ENCODE measurements around the gene PROM1.

Gene PROM1

GRCh38 chr4:16055873-16056272 is 27.9 kb downstream of the PROM1 start:
- Histone ChIP-seq H3K4me1 (ENCODE audit: control insufficient read depth, insufficient read depth, low read length) (peaks cover 6% of the 10 kb centered on the region), H3K4me3 (ENCODE audit: low read length) (no peak overlapping the region), H3K9me3 (ENCODE audit: control insufficient read depth, low read length) (no peaks in the 10 kb centered on the region), H3K27me3 (replicated peaks; ENCODE audit: control insufficient read depth, insufficient read depth, low read length) (peaks cover 55% of the 10 kb centered on the region), H3K36me3 (ENCODE audit: control insufficient read depth, insufficient read depth, low read length, severe bottlenecking) (no peaks in the 10 kb centered on the region), H3K9ac (ENCODE audit: low read length) (no peak overlapping the region)
- DNase-seq (ENCODE audit: low read depth) = peak; percentile 14

- peaks cover 57% of the 10 kb centered on the region for H3K27me3 ChIP-seq (replicated peaks; ENCODE audit: control insufficient read depth, insufficient read depth, low read length)
- no peak overlapping the region for H3K9ac ChIP-seq (ENCODE audit: low read length)
- peaks cover 6% of the 10 kb centered on the region for H3K4me1 ChIP-seq (ENCODE audit: control insufficient read depth, insufficient read depth, low read length)
- peak; percentile 5 for DNase-seq (ENCODE audit: low read depth)
- H3K36me3 ChIP-seq (ENCODE audit: control insufficient read depth, insufficient read depth, low read length, severe bottlenecking) = no peaks in the 10 kb centered on the region
- H3K4me3 ChIP-seq (ENCODE audit: low read length) = no peak overlapping the region
- no peaks in the 10 kb centered on the region for H3K9me3 ChIP-seq (ENCODE audit: control insufficient read depth, low read length)
These were observed 28.4 kb downstream of the PROM1 start for GRCh38 chr4:16055471-16055870.

DNA sequence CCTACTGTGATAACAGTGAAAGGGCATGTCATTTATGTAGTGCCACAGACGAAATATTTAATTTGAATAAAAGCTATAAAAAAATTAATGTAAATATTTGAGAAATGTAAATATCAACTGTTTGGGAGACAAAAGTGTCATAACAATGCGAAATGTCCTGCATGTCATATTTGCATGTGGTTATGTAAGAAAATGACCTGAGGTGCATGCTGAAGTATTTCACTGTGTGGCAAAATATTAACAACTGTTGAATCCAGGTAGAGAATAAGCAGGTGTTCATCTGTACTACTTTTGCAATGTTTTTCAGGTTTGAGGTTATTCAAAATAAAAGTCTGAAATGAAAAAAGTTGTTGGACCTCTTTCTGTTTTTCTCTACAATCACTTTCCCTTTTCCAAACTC is 30.9 kb downstream of the PROM1 start:
- Histone ChIP-seq H3K27me3 (replicated peaks; ENCODE audit: control insufficient read depth, insufficient read depth, low read length) (peaks cover 70% of the 10 kb centered on the region), H3K9me3 (ENCODE audit: control insufficient read depth, low read length) (no peaks in the 10 kb centered on the region), H3K4me1 (ENCODE audit: control insufficient read depth, insufficient read depth, low read length) (peaks cover 6% of the 10 kb centered on the region), H3K36me3 (ENCODE audit: control insufficient read depth, insufficient read depth, low read length, severe bottlenecking) (no peaks in the 10 kb centered on the region), H3K9ac (ENCODE audit: low read length) (no peak overlapping the region), H3K4me3 (ENCODE audit: low read length) (no peak overlapping the region)
- DNase-seq (ENCODE audit: low read depth) = no peak

DNA sequence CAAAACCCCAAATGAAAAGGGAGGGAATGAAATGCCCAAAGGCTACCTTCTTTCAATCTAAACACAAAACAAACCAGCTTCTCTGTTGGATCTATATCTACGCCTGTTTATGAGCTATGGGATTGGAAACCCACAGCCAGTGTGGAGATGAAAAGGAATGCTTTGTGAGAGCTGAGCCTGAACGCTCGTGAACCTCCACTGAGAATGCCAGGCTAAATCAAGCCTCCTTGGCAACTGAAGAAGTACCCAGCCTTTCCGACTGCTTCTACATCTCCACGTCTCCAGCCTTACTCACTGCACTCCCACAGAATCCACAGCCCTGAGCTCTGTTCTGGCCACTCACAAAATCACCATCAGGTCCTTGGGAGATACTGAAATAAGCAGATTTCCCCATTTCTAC is 31.8 kb downstream of the PROM1 start:
- Histone ChIP-seq H3K36me3 (ENCODE audit: control insufficient read depth, insufficient read depth, low read length, severe bottlenecking) (no peaks in the 10 kb centered on the region), H3K27me3 (replicated peaks; ENCODE audit: control insufficient read depth, insufficient read depth, low read length) (peaks cover 65% of the 10 kb centered on the region), H3K9ac (ENCODE audit: low read length) (no peak overlapping the region), H3K9me3 (ENCODE audit: control insufficient read depth, low read length) (no peaks in the 10 kb centered on the region), H3K4me3 (ENCODE audit: low read length) (no peak overlapping the region), H3K4me1 (ENCODE audit: control insufficient read depth, insufficient read depth, low read length) (peaks cover 5% of the 10 kb centered on the region)
- no peak for DNase-seq (ENCODE audit: low read depth)

DNA sequence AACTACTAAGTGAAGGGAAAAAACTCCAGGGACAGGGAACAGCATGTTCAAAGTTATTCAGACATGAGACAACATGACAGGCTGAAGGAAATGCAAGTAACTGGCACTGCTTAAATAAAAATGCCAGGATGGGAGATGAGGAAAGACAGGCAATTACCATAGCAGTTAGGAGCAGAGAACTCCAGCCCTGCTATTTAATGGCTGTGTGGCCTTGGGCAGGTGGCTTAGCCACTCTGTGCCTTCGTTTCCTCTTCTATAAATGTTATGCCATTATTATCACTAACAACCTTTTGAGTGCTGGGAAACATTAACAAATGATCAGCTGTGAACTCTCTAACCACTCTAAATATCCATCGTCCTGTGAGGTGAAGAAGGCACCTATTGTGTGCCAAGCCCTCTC is 32.7 kb downstream of the PROM1 start:
- H3K36me3 ChIP-seq (ENCODE audit: control insufficient read depth, insufficient read depth, low read length, severe bottlenecking) = no peaks in the 10 kb centered on the region

DNA sequence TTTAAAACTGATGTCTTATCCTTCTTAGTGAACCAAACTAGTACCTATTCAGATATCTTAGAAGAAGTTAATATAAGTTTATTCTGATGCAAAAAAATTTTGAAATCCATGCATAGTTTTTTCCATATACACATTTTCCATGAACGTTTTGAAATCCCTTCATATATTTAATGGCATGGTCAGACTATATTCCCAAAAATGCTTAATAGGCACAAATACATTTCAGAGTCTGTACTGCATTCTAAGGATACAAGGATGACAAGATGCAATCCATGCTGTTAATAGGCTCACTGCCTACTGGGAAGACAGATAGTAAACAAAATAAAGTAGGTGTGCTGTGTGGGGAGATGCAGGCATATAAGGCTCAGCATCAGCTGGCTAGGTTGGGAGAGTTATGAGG is 33.2 kb downstream of the PROM1 start:
- no peaks in the 10 kb centered on the region for H3K4me1 ChIP-seq (ENCODE audit: control insufficient read depth, insufficient read depth, low read length)
- H3K27me3 ChIP-seq (replicated peaks; ENCODE audit: control insufficient read depth, insufficient read depth, low read length) = peaks cover 63% of the 10 kb centered on the region
- H3K36me3 ChIP-seq (ENCODE audit: control insufficient read depth, insufficient read depth, low read length, severe bottlenecking) = no peaks in the 10 kb centered on the region
- H3K9me3 ChIP-seq (ENCODE audit: control insufficient read depth, low read length) = no peaks in the 10 kb centered on the region
- no peak overlapping the region for H3K9ac ChIP-seq (ENCODE audit: low read length)
- DNase-seq (ENCODE audit: low read depth) = no peak
- H3K4me3 ChIP-seq (ENCODE audit: low read length) = no peak overlapping the region

More for the DNA sequence above, 32.7 kb downstream of the PROM1 start:
- Histone ChIP-seq H3K9ac (ENCODE audit: low read length) (no peak overlapping the region), H3K4me3 (ENCODE audit: low read length) (no peak overlapping the region), H3K27me3 (replicated peaks; ENCODE audit: control insufficient read depth, insufficient read depth, low read length) (peaks cover 67% of the 10 kb centered on the region), H3K4me1 (ENCODE audit: control insufficient read depth, insufficient read depth, low read length) (no peaks in the 10 kb centered on the region), H3K9me3 (ENCODE audit: control insufficient read depth, low read length) (no peaks in the 10 kb centered on the region)
- no peak for DNase-seq (ENCODE audit: low read depth)

DNA sequence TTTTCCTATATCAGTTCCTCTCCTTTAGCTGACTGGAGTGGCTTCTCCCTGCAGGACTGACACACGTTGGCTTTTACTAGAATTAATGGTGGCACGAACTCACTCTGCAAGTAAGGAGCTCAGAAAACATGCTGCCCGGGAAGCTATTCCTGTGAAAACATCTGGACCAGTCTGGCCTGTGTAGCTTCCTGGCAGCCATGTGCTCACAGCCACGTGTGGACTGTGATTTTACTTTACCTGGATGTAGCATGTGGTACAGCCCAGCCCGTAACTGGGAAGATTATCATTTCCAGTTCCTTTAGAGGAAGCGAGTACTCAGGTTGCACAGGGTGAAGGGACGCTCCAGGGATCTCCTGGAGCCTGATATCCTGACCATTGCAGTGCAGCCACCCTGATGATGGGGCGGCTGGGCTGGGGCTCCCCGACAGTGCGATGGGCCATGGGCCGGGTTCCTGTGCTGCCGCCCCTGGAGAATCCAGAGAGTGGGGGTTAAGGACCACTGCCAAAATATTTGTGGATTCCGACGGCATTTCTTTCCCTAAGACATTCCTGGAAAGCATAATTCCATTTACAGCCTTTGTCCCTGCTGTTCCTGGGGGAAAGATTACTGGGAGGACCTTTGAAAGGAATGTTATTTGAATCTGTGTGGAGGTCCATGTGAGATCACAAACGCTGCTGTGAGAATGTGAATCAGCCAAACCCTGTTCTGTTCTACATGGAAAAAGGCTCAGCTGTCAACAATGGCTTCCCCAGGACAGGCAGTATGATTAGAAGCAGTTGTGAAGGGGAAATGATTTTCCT is 35.0 kb downstream of the PROM1 start:
- Histone ChIP-seq H3K4me3 (ENCODE audit: low read length) (no peak overlapping the region), H3K4me1 (ENCODE audit: control insufficient read depth, insufficient read depth, low read length) (no peaks in the 10 kb centered on the region), H3K27me3 (replicated peaks; ENCODE audit: control insufficient read depth, insufficient read depth, low read length) (peaks cover 45% of the 10 kb centered on the region), H3K9me3 (ENCODE audit: control insufficient read depth, low read length) (no peaks in the 10 kb centered on the region), H3K9ac (ENCODE audit: low read length) (no peak overlapping the region), H3K36me3 (ENCODE audit: control insufficient read depth, insufficient read depth, low read length, severe bottlenecking) (no peaks in the 10 kb centered on the region)
- peak; percentile 5 for DNase-seq (ENCODE audit: low read depth)

DNA sequence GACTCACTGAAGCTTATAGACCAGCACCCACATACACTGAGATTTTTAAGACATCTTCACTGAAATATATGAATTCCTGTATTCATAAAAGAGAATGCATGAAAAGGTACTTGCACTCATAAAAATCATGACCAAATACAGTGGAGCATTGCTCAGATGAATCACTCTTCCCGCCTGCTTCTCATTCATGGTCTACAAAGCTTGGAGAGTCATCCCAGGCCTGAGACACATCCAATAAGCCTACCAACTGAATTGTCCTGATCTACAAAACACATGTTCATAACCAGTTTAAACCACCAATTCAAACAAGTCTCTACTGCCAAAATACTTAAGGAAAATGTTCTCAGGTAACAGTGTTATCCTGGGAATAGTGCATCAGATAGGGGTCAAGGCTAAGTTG is 38.1 kb downstream of the PROM1 start:
- Histone ChIP-seq H3K36me3 (ENCODE audit: control insufficient read depth, insufficient read depth, low read length, severe bottlenecking) (no peaks in the 10 kb centered on the region), H3K4me3 (ENCODE audit: low read length) (no peak overlapping the region), H3K9ac (ENCODE audit: low read length) (no peak overlapping the region), H3K9me3 (ENCODE audit: control insufficient read depth, low read length) (no peaks in the 10 kb centered on the region), H3K27me3 (replicated peaks; ENCODE audit: control insufficient read depth, insufficient read depth, low read length) (peaks cover 24% of the 10 kb centered on the region), H3K4me1 (ENCODE audit: control insufficient read depth, insufficient read depth, low read length) (no peaks in the 10 kb centered on the region)
- no peak for DNase-seq (ENCODE audit: low read depth)

- peak; percentile 8 for DNase-seq (ENCODE audit: low read depth)
- no peak overlapping the region for H3K9ac ChIP-seq (ENCODE audit: low read length)
These were observed 40.0 kb downstream of the PROM1 start for GRCh38 chr4:16043642-16044498.

DNA sequence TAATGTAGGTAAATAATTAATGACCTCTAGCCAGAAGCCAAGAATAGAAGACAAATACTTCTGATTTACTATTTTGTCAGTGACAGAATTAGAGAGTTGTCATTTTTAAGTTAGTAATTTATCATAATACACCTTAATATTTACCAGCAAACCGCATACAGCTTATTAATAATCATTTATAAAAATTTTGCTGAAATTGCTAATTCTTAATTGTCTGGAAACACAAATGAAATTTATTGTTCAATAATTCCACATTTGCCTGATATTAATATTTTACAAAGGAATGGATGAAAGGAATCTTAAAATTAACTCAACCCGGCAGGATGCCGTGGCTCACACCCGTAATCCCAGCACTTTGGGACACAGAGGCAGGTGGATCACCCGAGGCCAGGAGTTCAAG is 44.7 kb downstream of the PROM1 start:
- H3K27me3 ChIP-seq (replicated peaks; ENCODE audit: control insufficient read depth, insufficient read depth, low read length) = no peaks in the 10 kb centered on the region
- H3K4me1 ChIP-seq (ENCODE audit: control insufficient read depth, insufficient read depth, low read length) = peaks cover 2% of the 10 kb centered on the region
- no peaks in the 10 kb centered on the region for H3K9me3 ChIP-seq (ENCODE audit: control insufficient read depth, low read length)
- no peak overlapping the region for H3K4me3 ChIP-seq (ENCODE audit: low read length)
- H3K36me3 ChIP-seq (ENCODE audit: control insufficient read depth, insufficient read depth, low read length, severe bottlenecking) = no peaks in the 10 kb centered on the region
- no peak overlapping the region for H3K9ac ChIP-seq (ENCODE audit: low read length)
- no peak for DNase-seq (ENCODE audit: low read depth)

More at GRCh38 chr4:16043642-16044498, 40.0 kb downstream of the PROM1 start:
- Histone ChIP-seq H3K4me3 (ENCODE audit: low read length) (no peak overlapping the region), H3K27me3 (replicated peaks; ENCODE audit: control insufficient read depth, insufficient read depth, low read length) (peaks cover 14% of the 10 kb centered on the region), H3K4me1 (ENCODE audit: control insufficient read depth, insufficient read depth, low read length) (no peaks in the 10 kb centered on the region), H3K9me3 (ENCODE audit: control insufficient read depth, low read length) (no peaks in the 10 kb centered on the region), H3K36me3 (ENCODE audit: control insufficient read depth, insufficient read depth, low read length, severe bottlenecking) (no peaks in the 10 kb centered on the region)

DNA sequence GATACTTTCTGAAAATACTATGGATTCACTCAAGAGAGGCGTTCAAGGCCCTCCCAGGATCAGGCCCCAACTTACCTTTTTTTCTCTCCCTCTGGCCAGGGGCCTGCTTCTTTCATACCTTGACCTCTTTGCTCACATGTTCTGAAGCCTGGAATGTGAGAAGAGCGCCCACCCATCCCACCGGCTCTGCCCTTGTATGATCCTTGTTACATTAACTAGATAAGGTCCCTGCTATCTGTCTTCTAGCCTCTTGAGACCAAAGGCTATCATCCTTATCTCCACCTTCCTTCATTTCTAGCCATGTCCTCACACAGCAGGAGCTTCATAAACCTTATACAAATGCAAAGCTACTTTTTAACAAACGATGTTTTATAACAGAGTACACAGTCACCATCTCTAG is 45.9 kb downstream of the PROM1 start:
- Histone ChIP-seq H3K4me1 (ENCODE audit: control insufficient read depth, insufficient read depth, low read length) (peaks cover 5% of the 10 kb centered on the region), H3K9me3 (ENCODE audit: control insufficient read depth, low read length) (no peaks in the 10 kb centered on the region), H3K9ac (ENCODE audit: low read length) (no peak overlapping the region), H3K36me3 (ENCODE audit: control insufficient read depth, insufficient read depth, low read length, severe bottlenecking) (no peaks in the 10 kb centered on the region), H3K4me3 (ENCODE audit: low read length) (no peak overlapping the region), H3K27me3 (replicated peaks; ENCODE audit: control insufficient read depth, insufficient read depth, low read length) (no peaks in the 10 kb centered on the region)
- DNase-seq (ENCODE audit: low read depth) = no peak

Measured in adipocyte (in vitro differentiated cells).